A549 (cell line): ENCODE results near the gene ATF6B. TPM values are rescaled to one million over a fixed set of nuclear protein-coding genes. Genes with fewer than 3 reads are reported as not detected.

ENCODE experiments used
- ATAC-seq, 2 experiments: fragments of 200-7000 bp in 1 of 2; fragments of >200 bp in 1 of 2; cut with Nextera tagmentation in 1 of 2; cut with Tn5 transposase in 1 of 2; 3 replicates each; pipeline versions ENCODE4 v1.8.0 to v1.9.1; 2018 to 2020; ENCODE audit warnings: mild to moderate bottlenecking in 1 of 2, moderate library complexity in 1 of 2
- CTCF ChIA-PET: fragments of 300-600 bp; sonication (Branson Sonifier 250); formaldehyde crosslinking; extraction: SDS; loops from one replicate; lab custom pipeline; 2021; ENCODE audit warnings: antibody characterized with exemption, inconsistent platforms; lab: Yijun Ruan, JAX
- POLR2A ChIA-PET: fragments of 350-600 bp; formaldehyde crosslinking; extraction: SDS; loops from one replicate; lab custom pipeline; 2021; ENCODE audit warnings: antibody characterized with exemption, inconsistent platforms; lab: Yijun Ruan, JAX
- DNase-seq, 2 experiments: peaks; one replicate each; pipeline versions ENCODE4 v3.0.0 to v3.0.0-alpha.2; 2011 to 2016; ENCODE audit warnings: low read depth in 1 of 2, low spot score in 1 of 2
- FAIRE-seq: peaks from 2 replicates; lab custom pipeline; 2011; peaks lifted over from hg19 to GRCh38; lab: Jason Lieb, UNC
- H3K27ac ChIP-seq, 2 experiments: fragments of >200 bp; sonication (Bioruptor Twin); formaldehyde crosslinking; 3 replicates each; pipeline ENCODE4 v1.5.1; 2016 to 2017
- H3K4me1 ChIP-seq: fragments of >200 bp; sonication (Bioruptor Twin); formaldehyde crosslinking; 3 replicates; pipeline ENCODE4 v1.6.1; 2016
- H3K4me2 ChIP-seq: fragments of >200 bp; sonication (Bioruptor Twin); formaldehyde crosslinking; 3 replicates; pipeline ENCODE4 v1.6.1; 2016
- H3K4me3 ChIP-seq: fragments of >200 bp; sonication (Bioruptor Twin); formaldehyde crosslinking; 3 replicates; pipeline ENCODE4 v1.5.1; 2016
- H3K9me3 ChIP-seq: fragments of >200 bp; sonication (Bioruptor Twin); formaldehyde crosslinking; 3 replicates; pipeline ENCODE4 v1.6.1; 2016
- ATOH8 ChIP-seq: fragments of 250-450 bp; sonication (Bioruptor Pico); IDR thresholded peaks from 2 replicates; pipeline ENCODE4 v1.5.0; 2020; ENCODE audit warnings: low read depth, mild to moderate bottlenecking, moderate library complexity
- CBX2 ChIP-seq: fragments of 200-600 bp; sonication (generic); IDR thresholded peaks from 2 replicates; pipeline ENCODE4 v1.6.1; 2016; ENCODE audit warnings: low read depth, mild to moderate bottlenecking, borderline replicate concordance
- CHD2 ChIP-seq: fragments of 150-350 bp; IDR thresholded peaks from 2 replicates; pipeline ENCODE4 v1.6.1; 2014; ENCODE audit warnings: low read length; ENCODE audit not compliant: partially characterized antibody
- CHD4 ChIP-seq: fragments of 200-600 bp; sonication (generic); IDR thresholded peaks from 2 replicates; pipeline ENCODE4 v1.6.1; 2016; ENCODE audit warnings: antibody characterized with exemption, mild to moderate bottlenecking, borderline replicate concordance
- CTCF ChIP-seq: fragments of >200 bp; sonication (Bioruptor Twin); formaldehyde crosslinking; IDR thresholded peaks from 3 replicates; pipeline ENCODE4 v1.5.1; 2016
- EHMT2 ChIP-seq: fragments of 200-600 bp; sonication (generic); IDR thresholded peaks from 2 replicates; pipeline ENCODE4 v1.6.1; 2016; ENCODE audit warnings: antibody characterized with exemption, low read depth, mild to moderate bottlenecking, moderate library complexity
- EP300 ChIP-seq, 2 experiments: fragments of >200 bp; sonication (Bioruptor Twin); formaldehyde crosslinking; IDR thresholded peaks; 2 replicates in 1 of 2; 3 replicates in 1 of 2; pipeline ENCODE4 v1.6.1; 2016 to 2017
- HES2 ChIP-seq: fragments of >200 bp; sonication (Bioruptor Twin); formaldehyde crosslinking; IDR thresholded peaks from 2 replicates; pipeline ENCODE4 v1.6.1; 2016
- HOXA7 ChIP-seq: fragments of 250-450 bp; sonication (Bioruptor Pico); IDR thresholded peaks from 2 replicates; pipeline ENCODE4 v1.5.0; 2020; ENCODE audit warnings: mild to moderate bottlenecking, moderate library complexity
- MAX ChIP-seq: IDR thresholded peaks from 2 replicates; pipeline ENCODE4 v1.6.1; 2012
- NFE2L2 ChIP-seq: fragments of 150-350 bp; conservative IDR thresholded peaks from 2 replicates; pipeline ENCODE4 v1.6.1; 2014; ENCODE audit warnings: low read length
- NPAS2 ChIP-seq: fragments of 250-450 bp; sonication (Bioruptor Pico); IDR thresholded peaks from 2 replicates; pipeline ENCODE4 v1.8.0; 2022; ENCODE audit warnings: mild to moderate bottlenecking, moderate library complexity, borderline replicate concordance
- PBX3 ChIP-seq: IDR thresholded peaks from 2 replicates; pipeline ENCODE4 v1.6.1; 2012
- RCOR1 ChIP-seq: fragments of 150-350 bp; IDR thresholded peaks from 2 replicates; pipeline ENCODE4 v1.6.1; 2014; ENCODE audit warnings: antibody characterized with exemption, low read length, low read depth
- REST ChIP-seq: fragments of 200-600 bp; sonication (generic); IDR thresholded peaks from 2 replicates; pipeline ENCODE4 v1.6.1; 2016; ENCODE audit warnings: antibody characterized with exemption, mild to moderate bottlenecking, moderate library complexity
- SREBF2 ChIP-seq: fragments of 450-650 bp; IDR thresholded peaks from 2 replicates; pipeline ENCODE4 v1.6.1; 2014; ENCODE audit warnings: mild to moderate bottlenecking, moderate library complexity
- TFCP2L1 ChIP-seq: fragments of 250-450 bp; sonication (Bioruptor Pico); IDR thresholded peaks from 2 replicates; pipeline ENCODE4 v1.5.0; 2021; ENCODE audit warnings: mild to moderate bottlenecking
- ZSCAN20 ChIP-seq: fragments of 250-450 bp; sonication (Bioruptor Pico); IDR thresholded peaks from 2 replicates; pipeline ENCODE4 v1.8.0; 2022; ENCODE audit warnings: mild to moderate bottlenecking, moderate library complexity
- WGBS: methylation state at CpG from one replicate; pipeline ENCODE4 v1.1.6; 2017; ENCODE audit errors: missing lambda C conversion rate; 5-methylcytosine and 5-hydroxymethylcytosine counted together
- polyA plus RNA-seq, 4 experiments: library from polyadenylated mRNA; depleted of rRNA in 3 of 4; stranded (reverse); fragments of >200 nt; fragmentation: RNase III in 1 of 4; extraction: RNeasy Plus Mini Kit Qiagen cat#74134 plus additional on column Dnase treatment in 1 of 4; gene quantifications; 2 replicates in 3 of 4; 3 replicates in 1 of 4; pipeline ENCODE4 v1.2.3, GENCODE V29; 2011 to 2017
- TF ChIP-seq, protein P1 (sequence below): fragments of 450-650 bp; IDR thresholded peaks from 2 replicates; pipeline ENCODE4 v1.6.1; 2014; ENCODE audit warnings: antibody characterized with exemption

ATF6B gene
- polyA plus RNA-seq, 2 of the 4 experiments (the other 2 are of a cell fraction) = 19.3 to 29.0 TPM

DNA sequence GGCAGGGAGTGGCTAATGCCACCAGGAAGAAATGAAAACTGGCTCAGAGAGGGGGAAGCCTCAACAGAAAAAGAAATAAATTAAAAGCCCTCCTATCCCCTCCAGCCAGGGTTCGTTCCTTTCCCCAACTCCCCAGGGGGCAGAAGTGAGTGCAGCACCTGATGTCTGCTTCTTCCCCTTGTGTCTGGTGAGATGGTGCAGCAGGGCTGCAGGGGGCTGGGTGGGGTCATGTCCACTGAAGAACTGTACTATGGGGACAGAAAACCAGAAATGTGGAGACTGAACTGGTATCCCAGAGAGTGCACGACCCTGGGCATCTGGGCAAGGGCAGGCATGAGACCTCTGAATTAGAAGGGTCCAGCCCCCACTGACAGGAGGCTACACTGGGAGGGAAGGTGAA is 40.3 kb upstream of the ATF6B start (continued):
- no peak for TF ChIP-seq HES2
- no peak for TF ChIP-seq EHMT2
- TF ChIP-seq TFCP2L1 (CRISPR knock-in tag) = no peak
- no peak for TF ChIP-seq ZSCAN20 (CRISPR knock-in tag)
- TF ChIP-seq CHD2 = no peak
- no peak for TF ChIP-seq CBX2
- no peak for TF ChIP-seq SREBF2

GRCh38 chr6:32167761-32168262 is 39.8 kb upstream of the ATF6B start:
- no peaks in the 10 kb centered on the region for H3K4me1 ChIP-seq
- H3K4me3 ChIP-seq = no peak overlapping the region
- POLR2A ChIA-PET = interaction anchor here (1.3 kb wide), 1 partner anchor 40 kb away, joined by 3 read pairs; the partner anchor contains the start of gene ATF6B
- no peak for TF ChIP-seq RCOR1
- no peak for TF ChIP-seq PBX3
- TF ChIP-seq CTCF = no peak
- no peak for TF ChIP-seq ATOH8
- no peak for TF ChIP-seq NPAS2 (CRISPR knock-in tag)
- TF ChIP-seq SREBF2 = no peak
- no peak for TF ChIP-seq CHD4
- no peak for TF ChIP-seq EP300 (IDR thresholded peaks at IDR 0.05)
- no peak for TF ChIP-seq HOXA7 (CRISPR knock-in tag)
- TF ChIP-seq MAX = no peak
- no peak for TF ChIP-seq NFE2L2
- CTCF ChIA-PET = no interaction called here
- WGBS = 92% methylated on average over 4 of the region's 6 CpGs
- no peak for ATAC-seq
- H3K4me2 ChIP-seq = no peak overlapping the region
- FAIRE-seq = no peak
- H3K27ac ChIP-seq = no peak overlapping the region
- no peak for DNase-seq
- no peaks in the 10 kb centered on the region for H3K9me3 ChIP-seq

DNA sequence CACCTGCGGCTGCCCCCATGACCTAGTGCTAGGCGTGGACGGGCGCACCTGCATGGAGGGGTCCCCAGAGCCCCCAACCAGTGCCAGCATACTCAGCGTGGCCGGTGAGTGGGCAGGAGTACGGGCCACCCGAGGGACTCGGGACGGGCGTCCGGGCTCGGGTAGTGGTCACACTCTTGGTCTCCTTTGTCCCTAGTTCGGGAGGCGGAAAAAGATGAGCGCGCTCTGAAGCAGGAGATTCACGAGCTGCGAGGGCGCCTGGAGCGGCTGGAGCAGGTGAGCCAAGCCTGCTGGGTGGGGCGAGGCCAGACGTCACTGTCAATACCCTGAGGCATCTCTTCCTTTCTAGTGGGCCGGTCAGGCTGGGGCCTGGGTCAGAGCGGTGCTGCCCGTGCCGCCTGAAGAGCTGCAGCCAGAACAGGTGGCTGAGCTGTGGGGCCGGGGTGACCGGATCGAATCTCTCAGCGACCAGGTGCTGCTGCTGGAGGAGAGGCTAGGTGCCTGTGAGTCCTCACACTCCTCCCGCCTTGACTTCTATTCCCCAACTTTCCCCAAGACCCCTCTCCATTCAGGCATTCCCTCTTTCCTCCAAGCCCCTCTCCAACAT is 39.2 kb upstream of the ATF6B start:
- ATAC-seq (no peak), DNase-seq (no peak), FAIRE-seq (no peak)
- Histone ChIP-seq H3K9me3 (no peaks in the 10 kb centered on the region), H3K4me2 (no peak overlapping the region), H3K4me1 (no peaks in the 10 kb centered on the region), H3K27ac (no peak overlapping the region), H3K4me3 (no peak overlapping the region)
- POLR2A ChIA-PET = interaction anchor here (1.3 kb wide), 1 partner anchor 39 kb away, joined by 3 read pairs; the partner anchor contains the start of gene ATF6B
- TF ChIP-seq, protein P1, sequence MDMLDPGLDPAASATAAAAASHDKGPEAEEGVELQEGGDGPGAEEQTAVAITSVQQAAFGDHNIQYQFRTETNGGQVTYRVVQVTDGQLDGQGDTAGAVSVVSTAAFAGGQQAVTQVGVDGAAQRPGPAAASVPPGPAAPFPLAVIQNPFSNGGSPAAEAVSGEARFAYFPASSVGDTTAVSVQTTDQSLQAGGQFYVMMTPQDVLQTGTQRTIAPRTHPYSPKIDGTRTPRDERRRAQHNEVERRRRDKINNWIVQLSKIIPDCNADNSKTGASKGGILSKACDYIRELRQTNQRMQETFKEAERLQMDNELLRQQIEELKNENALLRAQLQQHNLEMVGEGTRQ = no peak
- TF ChIP-seq EHMT2 (no peak), EP300 (IDR thresholded peaks at IDR 0.05) (no peak), REST (no peak)
- 87% methylated on average over 31 of the region's 32 CpGs for WGBS
- CTCF ChIA-PET = no interaction called here
